Islet of Langerhans (tissue), 1 donor: Measurements from ENCODE around the gene PTPN1.
"Not testable (repeated sequence)": the region's sequence is repeated elsewhere in the genome, so short reads cannot be mapped to it uniquely, and the experiment has no call there.

Experiments
- FAIRE-seq: peaks from one replicate; lab custom pipeline; 2011; peaks lifted over from hg19 to GRCh38; lab: Jason Lieb, UNC

The PTPN1 gene

DNA sequence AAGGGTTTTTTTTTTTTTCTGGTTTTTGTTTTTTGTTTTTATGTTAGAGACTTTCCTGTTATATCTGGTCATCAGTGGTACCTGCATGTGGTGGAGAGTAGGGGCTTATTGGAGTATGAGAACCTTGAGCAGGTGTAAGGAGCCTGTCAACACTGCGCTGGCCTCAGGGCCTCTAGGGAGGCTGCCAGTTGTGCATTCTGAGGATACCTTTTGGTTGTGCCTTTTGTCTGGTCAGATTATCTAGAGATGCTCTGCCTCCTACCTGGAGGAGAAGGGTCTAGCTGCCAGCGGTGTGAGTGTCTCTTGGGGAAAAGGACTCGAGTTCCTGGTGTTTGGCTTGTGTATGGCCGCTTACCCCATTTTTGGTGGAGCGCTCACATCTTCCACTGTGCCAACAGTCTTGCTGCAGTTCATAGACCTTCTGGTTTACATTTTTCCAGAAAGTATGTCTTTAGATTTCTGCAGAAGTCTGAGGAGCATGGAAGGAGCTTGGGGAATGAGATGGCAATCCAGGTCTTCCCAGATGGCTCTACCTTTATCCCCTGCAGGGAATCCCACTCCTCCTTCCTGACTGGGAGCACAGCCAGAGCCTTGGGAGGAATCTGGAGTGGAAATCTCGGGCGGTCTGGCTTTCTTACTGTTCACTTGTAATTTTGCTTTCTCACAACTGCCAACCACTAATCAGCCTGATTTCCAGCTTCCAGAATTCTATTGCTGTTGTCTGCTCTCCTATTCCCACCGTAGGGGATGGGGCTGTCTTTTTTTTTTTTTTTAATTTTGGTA lies 49.9 kb downstream of the PTPN1 start:
- FAIRE-seq: no peak

DNA sequence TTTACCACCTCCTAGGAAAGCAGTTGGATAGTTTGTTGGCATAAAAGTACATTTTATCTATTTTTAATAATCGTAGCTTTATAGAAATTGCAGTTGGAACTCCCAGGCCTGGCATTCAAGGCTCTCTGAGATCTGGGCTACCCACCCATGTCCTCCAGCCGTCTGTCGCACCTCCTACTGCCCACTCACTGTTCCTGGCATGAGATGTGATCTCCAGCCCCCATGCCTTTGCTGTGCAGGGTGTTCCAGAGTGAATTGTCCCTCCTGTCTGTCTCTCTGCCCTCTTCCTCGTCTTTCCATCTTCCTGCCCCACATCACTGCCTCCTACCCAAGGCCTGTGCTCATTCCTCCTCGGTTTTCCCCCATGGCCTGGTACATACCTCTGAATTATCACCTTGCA lies 50.7 kb downstream of the PTPN1 start:
- no peak for FAIRE-seq

DNA sequence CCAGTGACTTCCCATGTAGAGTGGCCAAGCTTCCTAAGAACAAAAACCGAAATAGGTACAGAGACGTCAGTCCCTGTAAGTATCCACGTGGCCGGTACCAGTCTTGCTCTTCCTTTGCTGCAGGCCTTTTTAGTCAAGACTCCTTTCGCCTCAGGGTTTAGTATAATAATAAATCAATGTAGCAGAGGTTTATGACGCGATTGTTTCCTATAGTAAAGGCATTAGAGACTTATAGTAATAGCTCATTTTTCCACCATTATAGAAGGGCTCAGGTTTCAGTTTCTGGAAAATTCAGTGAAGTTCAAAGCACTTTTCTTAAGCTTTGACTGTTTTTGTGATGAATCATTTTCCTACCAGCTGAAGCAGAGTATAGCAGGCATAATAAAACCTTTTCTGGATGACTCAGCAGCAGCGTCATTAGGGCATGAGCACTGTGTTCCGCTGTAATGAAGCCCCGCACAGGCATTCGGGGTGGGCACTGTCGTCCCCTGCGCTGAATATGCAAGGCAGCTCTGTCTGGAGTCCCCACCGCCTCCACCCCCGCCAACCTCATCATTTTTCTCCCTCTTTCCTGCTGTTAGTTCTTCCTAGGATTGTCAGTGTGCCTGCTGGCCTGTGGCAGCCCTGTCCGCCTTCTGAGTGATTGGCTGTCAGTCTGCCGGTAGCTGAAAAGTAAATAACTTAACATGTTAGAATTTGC lies 51.3 kb downstream of the PTPN1 start:
- no peak for FAIRE-seq

DNA sequence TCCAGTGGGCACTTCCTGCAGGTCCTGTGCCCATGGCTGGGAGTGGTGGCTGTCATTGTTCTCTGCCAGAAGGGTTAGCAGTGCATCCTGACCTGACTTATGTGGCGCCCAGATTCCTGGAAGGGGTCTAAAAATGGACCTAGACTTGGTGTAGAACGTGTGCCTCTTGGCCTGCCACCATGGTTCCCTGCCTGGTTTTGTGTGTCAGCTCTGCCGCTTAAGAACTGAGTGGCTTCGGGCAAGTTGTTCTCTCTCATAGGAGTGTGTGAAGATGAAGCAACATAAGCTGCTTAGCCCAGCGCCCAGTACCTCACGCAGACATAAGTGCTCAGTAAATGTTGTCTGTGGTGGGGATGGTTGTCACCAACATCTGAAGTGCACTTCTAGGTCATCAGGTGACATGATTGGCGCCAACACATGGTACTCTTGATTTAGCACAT lies 52.1 kb downstream of the PTPN1 start:
- no peak for FAIRE-seq

DNA sequence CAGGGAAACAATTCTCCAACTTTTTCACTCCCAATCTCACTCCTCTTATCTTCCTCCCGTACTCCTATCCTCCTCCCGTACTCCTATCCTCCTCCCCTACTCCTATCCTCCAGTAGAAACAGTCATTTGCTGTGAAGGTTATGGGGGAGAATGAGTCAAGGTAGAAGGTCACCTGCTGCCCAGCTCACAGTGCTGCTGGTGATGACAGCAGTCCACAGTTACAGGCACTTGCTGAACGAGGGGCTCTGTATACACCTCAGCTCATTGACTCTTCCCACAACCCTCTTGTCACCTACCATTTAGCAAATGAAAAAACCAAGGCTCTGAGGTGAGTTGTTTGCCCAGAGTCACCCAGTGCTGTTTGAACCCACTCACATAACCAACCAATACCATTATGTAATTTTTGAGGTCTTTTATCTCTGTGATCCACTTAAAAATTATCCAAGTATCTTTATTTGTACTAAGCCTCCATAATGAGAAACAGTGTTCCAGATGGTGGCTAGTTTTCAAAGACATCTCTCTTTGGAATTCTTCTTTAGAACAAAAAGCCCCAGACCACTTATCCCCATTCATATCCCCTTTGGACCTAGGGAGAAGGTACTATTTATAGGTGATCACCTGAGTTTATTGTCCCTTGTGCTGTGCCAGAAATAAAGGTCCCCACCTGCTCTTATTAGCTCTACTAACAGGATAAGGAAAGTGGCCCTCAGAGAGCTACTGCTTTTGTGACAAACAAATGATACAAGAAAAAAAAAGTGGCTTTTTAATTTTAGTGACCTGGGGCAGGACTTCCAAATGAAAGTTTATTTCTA lies 53.2 kb downstream of the PTPN1 start:
- no peak for FAIRE-seq

DNA sequence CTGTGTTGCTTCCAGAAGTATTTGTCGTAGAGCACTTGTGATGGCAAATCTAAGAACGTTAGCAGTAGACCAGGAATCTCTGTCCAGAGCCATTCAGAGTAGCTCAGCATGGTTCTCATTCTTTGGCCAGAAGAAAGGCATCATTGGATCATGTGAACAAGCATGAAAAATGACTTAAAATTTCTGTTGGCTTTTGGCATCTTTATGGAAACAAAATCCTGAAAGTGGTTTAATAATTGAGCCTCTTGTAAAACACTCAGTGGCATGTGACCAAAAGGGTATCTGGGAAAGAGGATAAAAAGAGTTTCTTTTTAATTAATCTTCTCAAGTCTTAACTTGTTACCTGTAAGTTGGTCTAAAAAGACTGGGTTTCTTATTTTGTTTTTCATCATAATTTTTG lies 55.2 kb downstream of the PTPN1 start:
- no peak for FAIRE-seq

DNA sequence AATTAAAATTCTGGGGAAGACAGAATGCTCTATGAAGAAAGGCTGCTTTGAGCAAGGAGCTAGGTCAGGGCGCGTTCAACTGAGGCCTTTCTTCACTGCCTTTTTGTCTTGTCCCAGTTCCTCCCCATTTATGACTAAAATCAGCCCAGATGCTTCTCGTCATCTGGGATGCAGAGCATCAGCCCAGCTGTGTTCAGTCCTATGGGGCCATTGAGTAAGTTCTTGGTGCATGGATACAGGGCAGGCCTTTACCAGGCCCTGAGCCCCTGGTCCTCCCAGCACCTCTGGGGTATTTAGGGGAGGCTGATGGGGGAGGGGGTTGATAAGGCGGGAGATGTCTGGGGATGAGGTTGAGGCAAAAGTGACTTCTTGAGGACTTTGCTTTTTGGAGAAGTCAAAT lies 55.7 kb downstream of the PTPN1 start:
- no peak for FAIRE-seq

DNA sequence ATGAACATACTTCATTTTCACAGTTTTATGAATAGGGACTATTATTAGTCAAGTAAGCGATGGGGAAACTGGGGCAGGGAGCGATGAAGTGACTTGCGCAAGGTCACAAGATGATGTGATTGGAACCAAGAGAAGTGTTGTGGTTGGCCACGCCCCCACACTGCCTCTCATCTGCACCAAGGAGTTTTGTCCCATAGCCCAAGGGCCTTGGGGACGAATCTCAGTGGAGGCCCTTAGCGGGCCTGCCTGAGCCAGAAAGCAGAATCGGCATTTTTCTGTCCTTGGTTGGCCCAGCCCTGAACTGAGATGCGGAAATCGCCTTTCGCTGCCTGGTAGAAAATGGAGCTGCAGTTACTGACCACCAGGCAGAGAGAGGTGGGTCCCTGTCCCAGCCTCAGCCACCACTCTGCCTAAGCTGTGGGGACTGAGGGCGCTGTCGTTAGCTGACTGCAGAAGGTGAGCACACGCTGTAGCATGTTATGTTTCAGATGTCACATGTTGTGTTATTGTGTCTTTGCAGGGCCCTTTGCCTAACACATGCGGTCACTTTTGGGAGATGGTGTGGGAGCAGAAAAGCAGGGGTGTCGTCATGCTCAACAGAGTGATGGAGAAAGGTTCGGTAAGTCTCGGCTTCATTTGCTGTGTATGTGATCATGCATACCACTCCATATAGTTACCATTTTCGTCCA lies 57.8 kb downstream of the PTPN1 start:
- no peak for FAIRE-seq

DNA sequence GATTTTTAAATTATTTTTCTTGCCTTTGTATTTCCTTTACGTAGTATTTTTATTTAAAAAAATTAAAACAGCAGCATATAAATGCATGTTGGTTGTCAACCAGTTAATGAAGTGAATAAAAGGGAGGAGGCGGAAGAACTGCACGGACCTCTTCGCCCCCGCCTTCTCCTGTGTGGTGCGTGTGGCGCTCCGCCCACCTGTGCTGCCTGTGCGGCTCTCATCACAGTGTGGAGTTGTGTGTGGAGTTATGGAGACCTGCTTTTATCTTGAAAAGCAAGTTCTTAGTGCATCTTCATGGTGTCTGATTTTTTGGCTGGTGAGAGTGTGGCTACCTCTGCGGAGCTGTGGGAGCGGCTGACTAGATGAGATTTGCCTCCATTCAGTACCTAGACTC lies 58.4 kb downstream of the PTPN1 start:
- no peak for FAIRE-seq

DNA sequence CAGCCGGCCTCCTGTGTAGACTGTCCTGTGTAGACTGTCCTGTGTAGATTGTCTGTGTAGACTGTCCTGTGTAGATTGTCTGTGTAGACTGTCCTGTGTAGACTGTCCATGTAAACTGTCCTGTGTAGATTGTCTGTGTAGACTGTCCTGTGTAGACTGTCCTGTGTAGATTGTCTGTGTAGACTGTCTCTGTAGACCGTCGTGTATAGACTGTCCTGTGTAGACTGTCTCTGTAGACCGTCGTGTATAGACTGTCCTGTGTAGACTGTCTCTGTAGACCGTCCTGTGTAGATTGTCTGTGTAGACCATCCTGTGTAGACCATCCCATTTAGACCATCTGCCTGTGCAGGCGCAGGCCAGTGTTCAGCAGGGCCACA lies 59.3 kb downstream of the PTPN1 start:
- not testable (repeated sequence) for FAIRE-seq

DNA sequence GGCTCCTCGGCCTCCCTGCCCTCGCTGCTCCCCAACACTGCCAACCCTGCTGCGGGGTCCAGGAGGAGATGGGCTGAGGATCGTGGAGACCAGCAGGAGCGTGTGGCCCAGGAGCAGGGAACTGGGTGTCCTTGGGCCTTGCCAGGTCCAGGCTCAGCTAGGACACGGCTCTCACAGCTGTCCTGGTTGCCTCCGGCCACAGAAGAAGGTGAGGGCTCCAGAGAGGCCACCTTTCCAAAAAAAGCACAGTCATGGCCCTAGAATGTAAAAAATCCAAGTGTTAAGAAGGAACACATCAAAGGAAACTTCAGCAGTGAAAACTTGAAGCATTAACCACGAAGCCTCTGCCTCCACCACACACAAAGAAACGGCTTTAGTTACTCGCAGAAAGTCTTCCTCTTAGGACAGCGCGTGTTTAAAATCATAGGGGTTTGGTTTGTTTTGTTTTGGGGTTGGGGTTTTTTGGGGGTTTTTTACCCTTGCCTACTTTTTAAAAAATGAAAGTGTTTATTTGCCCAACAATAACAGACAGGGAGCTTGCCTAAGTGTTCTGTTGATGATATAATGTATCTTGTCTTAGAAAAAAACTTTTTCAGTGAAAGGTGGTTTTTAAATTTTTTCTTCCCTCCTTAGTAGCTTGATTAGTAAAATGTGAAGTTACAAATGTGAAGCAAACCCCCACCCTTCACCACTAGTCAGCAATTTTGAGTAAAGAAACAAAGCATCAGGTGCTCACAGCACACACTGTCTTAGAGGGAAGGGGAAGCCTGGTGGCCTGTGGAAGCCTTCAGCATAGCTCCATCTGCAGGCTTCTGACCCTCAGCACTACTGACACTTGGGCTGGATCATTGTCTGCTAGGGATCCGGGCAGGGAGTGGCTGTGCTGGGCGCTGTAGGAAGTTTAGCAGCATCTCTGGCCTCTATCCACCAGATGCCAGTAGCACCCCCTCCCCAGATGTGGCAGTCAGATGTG lies 60.0 kb downstream of the PTPN1 start:
- no peak for FAIRE-seq

DNA sequence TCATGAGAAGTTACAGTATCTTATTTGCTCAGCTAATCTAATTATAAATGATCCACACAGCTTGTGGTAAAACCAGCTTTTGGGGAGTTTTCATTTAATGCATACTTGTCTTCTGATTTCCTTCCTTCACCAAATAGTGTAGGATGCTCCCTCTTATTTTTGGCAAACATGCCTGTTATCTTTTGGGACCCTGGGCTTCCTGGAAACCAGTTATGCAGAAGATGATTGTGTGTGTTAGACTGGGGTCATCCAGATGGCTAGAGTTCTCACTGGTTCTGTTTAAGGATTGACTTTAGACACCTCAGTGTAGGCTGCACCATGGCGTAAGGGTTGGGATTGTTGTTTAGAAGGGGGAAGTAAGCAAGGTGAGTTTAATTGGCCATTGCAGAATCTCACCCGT lies 61.3 kb downstream of the PTPN1 start:
- FAIRE-seq: no peak

DNA sequence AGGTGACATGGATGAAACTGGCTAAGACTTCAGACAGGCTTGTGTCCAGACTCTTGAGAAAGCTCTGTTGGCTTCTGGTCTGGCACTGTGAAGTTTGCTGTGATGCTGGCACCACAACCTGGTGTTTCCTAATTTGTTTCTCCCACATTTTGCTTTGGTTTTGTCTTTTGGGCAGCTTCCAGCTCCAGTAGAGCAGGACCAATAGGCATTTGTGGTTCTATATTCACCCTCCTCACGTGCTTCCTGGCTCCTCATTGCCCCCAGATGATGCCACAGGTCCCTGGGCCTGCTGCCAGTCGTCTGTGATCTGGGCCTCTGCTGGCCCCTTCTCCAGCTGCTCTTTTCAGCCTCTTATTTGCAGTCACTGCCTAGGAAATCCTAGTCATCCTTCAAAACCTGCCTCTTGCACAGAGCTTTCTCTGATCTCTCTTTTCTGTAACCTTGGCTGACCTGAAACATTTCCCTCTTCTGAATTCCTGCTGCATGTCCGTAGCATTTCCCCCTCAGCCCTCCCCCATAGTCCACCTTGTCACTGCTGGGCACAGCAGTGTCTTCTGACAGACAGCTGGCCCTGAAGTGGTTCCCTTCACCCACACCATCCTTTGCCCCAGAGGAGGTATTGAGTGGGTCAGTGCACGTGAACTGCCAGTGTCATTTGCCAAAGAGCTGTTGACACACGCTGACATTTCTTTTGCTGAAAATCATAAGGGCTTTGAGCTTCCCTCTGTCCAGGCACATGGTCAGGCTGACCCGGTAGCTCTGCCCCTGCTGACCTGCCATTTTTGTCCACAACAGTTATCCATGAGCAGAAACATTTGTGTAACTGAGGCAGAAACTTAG lies 63.0 kb downstream of the PTPN1 start:
- no peak for FAIRE-seq

DNA sequence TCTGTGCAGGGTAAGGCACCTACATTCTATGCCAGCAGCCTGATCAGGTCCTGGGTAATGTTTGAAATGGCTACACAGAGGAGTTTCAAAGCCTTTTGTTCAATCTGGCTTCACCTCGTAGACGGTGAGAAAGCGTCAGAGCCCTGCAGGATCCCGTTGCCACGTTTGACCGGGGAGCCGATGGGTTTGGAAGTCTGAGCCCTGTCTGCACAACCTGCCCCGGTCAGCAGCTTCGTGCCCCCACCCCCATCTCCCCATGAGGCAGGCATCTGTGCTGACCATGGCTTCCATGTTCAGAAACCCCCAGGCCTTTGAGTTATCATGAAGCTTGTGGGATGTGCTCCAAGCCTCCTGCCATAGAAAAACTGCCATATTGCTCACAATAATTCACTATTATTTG lies 63.9 kb downstream of the PTPN1 start:
- no peak for FAIRE-seq

DNA sequence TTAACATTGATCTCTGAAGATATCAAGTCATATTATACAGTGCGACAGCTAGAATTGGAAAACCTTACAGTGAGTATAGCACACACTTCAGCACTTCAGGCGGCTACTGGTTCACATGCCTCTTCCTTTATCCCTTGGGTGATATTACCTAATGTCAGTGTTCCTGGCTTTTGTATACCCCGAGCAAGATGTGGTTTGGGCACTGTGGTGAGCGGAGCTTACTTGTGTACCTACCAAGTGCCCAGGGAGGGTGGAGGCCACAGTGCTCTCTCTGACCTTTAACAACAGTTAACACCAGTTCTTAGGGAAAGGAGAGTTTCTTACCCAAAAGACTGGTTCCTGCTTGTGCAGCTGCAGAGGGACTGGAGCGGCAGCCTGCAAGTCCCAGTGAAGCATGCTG lies 64.4 kb downstream of the PTPN1 start:
- no peak for FAIRE-seq

DNA sequence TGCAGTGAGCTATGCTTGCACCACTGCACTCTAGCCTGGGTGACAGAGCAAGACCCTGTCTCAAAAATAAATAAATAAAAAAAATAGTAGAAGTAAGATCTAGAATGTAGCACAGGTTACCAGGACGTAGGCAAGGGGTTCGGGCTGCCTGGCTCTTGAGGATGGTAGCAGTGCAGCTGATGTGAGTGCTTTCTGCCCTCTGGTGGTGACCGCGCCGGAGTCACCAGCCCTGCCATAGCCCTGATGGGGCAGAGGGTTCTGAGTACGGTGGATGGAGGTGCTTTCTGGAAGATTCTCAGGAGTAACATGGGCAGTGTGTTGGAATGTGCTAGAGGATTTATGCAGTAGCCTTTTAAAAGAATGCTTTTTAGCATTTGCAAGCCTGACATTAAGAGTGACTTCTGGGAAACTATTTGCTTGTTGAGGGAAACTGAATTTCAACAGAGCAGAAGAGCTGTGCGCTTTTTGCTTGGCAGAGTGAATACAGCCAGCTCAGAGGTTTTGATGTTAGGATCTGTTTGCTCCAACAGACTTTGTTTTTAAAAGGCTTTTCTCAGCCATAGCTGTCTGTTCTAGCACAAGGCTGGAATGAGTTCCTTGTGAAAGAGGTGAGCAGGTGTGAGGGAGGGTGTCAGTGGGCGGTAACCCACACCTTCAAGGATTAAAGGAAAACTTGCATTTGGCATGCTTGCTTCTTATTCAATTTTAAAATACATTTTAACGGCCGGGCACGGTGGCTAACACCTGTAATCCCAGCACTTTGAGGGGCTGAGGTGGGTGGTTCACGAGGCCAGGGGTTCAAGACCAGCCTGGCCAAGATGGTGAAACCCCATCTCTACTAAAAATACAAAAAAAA lies 65.9 kb downstream of the PTPN1 start:
- no peak for FAIRE-seq

DNA sequence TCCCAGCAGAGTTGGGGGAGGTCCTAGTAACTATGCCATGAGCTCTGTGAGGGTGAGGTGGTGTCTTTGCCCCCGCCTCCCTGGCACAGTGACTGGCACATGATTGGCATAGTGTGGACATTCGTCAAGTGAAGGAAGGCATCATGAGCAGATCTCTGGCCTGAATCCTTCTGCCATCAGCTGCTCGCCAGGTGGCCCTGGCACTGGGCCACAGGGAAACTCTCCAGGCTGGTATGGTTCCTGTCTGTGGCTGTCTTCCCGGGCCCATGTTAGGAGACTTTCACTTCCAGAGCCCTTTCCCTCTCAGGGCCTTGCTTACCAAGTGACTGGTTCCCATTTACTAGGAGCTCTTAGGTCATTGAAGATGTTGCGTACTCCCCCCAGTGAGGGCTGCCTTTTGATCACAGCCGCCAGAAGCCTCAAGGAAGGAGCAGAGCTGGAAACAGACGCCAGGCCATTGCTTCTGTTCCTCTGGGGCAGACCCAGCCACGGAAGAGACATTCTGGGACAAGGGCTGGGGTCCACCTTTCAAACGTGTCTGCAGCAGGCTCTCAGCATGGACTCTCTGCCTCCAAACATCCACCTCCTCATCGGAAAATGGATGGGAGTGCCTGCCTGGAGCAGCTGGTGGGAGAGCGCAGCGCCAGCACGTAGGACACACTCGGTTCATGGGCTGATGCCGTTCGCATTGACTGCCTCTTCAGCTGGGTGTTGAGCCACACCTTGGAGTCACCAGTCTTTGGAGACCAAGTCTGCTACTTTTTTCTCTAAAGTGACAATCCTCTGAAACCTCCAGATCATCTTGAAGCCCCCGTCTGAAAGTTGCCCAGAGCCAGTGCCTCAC lies 67.2 kb downstream of the PTPN1 start:
- FAIRE-seq: peak; percentile 36

DNA sequence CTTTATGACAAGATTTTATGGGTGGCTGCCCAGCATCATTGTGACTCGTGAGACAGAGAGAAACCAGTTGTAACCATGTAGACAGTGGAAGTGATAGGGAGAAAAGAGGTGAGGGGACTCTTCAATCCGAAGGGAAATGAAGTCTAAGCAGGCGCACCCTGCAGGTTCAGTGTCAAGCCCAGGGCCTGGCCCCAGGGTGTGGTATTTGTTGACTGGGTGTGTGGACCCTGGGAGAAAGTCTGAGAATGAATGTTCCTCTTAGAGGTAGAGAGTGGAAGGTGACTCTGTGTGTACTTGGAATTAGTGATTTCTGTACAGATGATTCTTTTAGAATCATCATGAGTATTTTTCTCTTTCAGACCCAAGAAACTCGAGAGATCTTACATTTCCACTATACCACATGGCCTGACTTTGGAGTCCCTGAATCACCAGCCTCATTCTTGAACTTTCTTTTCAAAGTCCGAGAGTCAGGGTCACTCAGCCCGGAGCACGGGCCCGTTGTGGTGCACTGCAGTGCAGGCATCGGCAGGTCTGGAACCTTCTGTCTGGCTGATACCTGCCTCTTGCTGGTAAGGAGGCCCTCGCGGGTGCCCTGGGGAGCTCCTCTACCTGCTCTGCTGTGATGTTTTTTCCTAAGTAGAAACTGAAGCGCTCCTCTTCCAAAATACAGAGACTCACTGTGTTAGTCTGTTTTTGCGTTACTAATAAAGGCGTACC lies 68.0 kb downstream of the PTPN1 start:
- no peak for FAIRE-seq
